GM19328 (cell line): ENCODE results near the gene ANKRD18A.
"Not testable (repeated sequence)": the region's sequence is repeated elsewhere in the genome, so short reads cannot be mapped to it uniquely, and the experiment has no call there.

Source experiments
- ATAC-seq: cut with Tn5 transposase; IDR thresholded peaks from one replicate; pipeline ENCODE4 v1.9.1; 2021; ENCODE audit warnings: mild to moderate bottlenecking, moderate library complexity; ENCODE audit not compliant: unreplicated experiment

The ANKRD18A gene

GRCh38 chr9:38629511-38629910, 9.1 kb upstream of the ANKRD18A start:
- ATAC-seq = no peak

GRCh38 chr9:38626006-38626405, 5.6 kb upstream of the ANKRD18A start:
- no peak for ATAC-seq

- ATAC-seq = no peak
Observed at GRCh38 chr9:38622951-38623350, 2.6 kb upstream of the ANKRD18A start.

DNA sequence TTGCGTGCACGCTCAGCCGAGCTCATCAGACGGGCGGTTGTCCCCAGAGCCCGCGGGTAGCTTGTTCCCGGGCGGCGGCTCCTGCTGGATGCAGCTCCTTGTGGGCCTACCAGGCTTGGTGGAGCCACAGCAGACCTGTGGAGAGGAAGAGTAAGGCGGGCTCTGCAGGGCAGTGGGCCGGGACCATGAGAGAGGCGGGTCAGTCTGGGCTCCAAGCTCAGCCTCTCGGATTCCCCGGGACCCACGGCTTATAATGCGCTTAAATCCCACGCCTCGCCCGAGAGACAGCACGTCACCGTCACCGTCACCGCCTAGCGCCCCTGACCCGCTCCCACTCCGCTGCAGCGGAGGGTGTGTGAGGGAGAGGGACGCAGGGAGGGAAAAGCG, 1.9 kb upstream of the ANKRD18A start:
- ATAC-seq = no peak

DNA sequence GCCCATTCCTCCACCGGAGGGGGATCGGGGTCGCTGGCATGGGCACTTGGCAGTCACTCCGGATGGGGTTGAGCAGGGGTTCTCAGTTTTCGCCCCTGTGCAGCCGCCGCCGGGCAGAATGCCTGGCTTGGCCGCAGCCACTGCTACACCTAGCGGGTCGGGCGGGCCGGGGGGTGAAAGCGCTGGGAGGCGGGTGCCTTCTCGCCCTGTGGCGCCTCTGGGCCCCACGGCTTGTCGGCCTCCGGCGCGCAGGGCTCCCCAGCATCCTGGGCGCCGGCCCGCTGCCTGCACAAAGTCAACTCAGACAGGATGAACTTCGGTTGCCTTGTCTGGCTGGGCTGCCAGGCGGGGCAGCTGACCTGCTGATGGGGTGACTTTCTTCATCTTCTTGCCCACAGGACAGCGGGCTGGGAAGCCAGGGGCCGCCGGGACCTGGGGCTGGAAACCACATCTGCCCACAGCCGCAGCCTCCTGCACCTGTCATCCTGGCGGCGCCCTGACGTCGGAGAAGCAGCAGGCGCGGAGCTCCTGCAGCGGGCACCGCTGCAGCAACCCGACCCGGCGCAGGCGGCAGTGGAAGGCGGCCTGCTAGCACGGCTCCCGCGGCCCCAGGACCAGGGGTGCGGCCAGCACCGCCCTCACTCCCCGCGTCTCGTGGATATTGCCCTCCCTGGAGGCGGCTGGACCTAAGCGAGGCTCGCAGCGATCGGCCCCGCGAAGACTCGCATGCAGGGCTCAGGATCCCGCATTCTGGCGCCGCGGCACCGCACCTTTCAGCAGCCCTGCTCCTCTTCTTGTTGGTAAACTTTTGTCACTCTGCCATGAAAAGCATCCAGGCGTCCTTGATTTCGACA, 1.3 kb upstream of the ANKRD18A start:
- no peak for ATAC-seq

DNA sequence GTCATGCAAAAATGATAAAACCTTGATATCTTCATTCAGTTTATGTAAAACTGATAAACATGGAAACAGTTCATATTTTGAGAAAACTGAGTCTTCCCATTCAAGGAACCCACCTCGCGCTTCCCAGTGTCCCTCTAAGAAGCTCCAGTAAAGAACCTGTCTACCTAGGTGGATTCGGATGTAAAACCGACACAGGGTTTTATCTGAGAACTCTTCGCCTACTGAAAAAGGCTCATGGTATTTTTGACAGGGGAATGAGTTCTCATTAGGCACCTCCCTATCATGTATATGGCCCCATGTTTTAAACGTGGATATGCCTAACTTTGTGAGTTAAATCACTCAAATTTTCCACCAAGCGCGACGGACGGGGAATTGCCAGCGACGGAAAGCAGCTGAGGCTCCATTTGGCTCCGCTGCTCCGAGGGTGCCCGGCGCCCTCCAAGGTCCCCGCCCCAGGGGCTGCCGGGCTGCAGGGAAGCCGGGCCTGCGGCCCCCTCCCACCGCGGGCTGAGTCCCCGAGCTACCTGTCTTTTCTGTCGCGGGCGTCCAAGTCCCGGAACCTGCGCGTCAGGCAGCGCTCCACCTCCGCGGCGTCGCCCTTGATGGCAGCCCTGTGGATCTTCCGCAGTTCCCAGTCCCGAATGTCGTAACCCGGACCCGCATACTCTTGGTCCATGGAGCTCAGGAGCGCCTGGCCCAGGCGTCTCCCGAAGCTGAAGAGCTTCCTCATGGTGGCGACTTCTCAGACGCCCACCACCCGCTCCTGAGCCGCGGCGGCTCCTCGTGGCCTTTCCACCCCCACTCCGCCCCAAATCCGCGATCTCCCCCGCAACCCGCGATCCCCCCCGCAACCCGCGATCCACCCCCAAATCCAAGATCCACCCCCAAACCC, 594 bp downstream of the ANKRD18A start:
- no peak for ATAC-seq

- ATAC-seq = not testable (repeated sequence)
Observed at GRCh38 chr9:38598029-38598745, 22.2 kb downstream of the ANKRD18A start.

- not testable (repeated sequence) for ATAC-seq
Observed at GRCh38 chr9:38595117-38595516, 25.3 kb downstream of the ANKRD18A start.

DNA sequence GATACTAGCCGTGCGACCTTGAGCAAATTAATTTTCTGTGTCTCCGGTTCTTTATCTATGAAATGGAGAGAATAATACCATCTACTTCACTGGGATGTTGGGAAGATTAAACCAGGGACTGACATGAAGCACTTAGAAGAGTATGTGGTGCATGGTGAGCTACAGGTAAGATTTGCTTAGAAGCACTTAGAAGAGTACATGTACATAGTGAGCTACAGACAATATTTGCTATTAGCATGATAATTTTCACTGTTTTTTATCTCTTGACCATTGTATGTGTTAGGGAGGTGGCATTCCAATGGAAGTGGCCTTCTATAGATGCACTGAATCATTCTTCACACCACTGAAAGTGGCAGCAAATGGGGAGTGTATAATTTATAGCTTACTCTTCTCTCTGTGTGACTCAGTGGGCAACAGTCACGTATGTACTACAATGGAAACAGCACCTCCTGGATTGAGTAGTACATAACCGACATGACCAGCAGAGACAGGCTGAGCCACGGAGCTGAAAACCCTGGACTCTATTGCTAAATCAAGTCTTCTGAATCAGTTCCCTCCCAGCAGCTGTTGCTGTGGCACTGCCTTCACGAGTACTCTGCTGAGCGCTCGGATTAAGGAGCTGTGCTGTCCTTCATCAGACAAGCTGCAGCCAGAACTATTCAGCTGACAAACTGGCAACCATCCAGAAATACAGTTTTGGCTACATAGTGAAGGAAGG, 28.9 kb downstream of the ANKRD18A start:
- not testable (repeated sequence) for ATAC-seq

DNA sequence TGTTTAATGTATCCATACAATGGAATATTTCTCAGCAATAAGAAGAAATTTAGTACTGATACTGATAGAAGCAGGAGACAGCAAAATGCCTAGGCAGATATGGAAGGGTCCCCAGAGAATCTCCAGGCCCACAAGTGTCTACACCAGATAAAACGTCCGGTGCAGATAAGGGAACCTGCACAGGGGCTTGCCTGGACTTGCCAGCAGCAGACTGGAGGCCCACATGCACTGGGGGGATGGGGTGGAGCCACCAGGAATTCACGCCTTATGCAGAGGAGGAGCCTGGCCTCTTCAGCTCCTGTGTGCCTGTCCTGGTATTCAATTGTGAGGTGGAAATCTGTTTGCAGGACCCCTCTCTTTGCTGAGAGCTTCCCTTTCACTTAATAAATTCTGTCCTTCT, 36.6 kb downstream of the ANKRD18A start:
- ATAC-seq = not testable (repeated sequence)

- ATAC-seq = not testable (repeated sequence)
Observed at GRCh38 chr9:38580112-38580511, 40.3 kb downstream of the ANKRD18A start.

- ATAC-seq = not testable (repeated sequence)
Observed at GRCh38 chr9:38576181-38576580, 44.2 kb downstream of the ANKRD18A start.

GRCh38 chr9:38566048-38566447, 54.3 kb downstream of the ANKRD18A start:
- ATAC-seq = not testable (repeated sequence)

DNA sequence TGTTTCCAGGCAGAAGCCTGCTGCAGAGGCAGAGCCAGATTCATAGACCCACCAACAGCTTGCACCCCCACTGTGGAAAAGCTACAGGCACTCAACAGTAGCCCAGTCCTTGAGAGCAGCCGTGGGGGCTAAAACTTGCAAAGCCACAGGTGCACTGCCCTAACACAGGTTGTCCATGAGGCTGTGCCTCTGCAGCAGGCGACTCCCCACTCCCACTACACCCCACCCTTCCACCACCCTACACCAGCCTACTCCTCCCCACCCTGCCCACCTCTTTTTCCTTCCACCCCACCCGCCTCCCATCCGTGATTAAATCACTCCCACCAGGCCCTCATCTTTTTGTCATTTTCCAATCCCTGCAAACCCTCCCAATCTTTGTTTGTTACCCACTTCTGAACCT, 55.2 kb downstream of the ANKRD18A start:
- not testable (repeated sequence) for ATAC-seq

- not testable (repeated sequence) for ATAC-seq
Observed at GRCh38 chr9:38563911-38564310, 56.5 kb downstream of the ANKRD18A start.

GRCh38 chr9:38561134-38561533, 59.3 kb downstream of the ANKRD18A start:
- not testable (repeated sequence) for ATAC-seq

GRCh38 chr9:38559172-38559571, 61.2 kb downstream of the ANKRD18A start:
- ATAC-seq = not testable (repeated sequence)

DNA sequence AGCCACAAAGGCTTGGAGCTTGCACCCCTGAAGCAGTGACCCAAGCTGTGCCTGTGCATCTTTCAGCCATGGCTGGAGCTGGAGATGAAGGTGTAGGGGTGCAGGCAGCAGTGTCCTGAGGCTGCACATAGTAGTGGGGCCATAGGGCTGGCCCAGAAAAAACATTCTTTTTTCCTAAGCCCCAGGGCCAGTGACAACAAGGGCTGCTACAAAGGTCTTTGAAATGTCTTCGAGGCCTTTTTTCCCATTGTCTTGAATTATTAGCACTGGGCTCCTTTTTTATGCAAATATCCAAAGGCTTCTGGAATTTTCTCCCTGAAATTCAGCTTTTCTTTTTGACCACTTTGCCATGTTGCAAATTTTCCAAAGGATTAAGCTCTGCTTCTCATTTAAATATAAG, 62.6 kb downstream of the ANKRD18A start:
- not testable (repeated sequence) for ATAC-seq

DNA sequence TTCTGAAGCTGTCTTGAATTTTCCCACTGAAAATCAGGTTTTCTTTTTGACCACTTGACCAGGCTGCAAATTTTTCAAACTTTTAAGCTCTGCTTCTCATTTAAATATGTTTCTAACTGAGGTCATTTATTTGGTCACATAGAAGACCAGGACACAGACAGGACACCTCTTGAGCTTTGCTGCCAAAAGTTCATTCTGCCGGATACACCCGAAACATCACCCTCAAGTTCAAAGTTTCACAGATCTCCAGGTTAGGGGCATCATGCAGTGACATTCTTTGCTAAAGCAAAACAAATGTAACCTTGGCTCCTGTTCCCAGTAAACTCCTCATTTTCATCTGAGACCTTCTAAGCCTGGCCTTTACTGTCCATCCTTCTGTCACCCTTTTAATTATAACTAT, 65.4 kb downstream of the ANKRD18A start:
- ATAC-seq = not testable (repeated sequence)

- not testable (repeated sequence) for ATAC-seq
Observed at GRCh38 chr9:38553019-38553418, 67.4 kb downstream of the ANKRD18A start.
